Measurements from ENCODE around the gene ARRB1. TPM values are rescaled to one million over a fixed set of nuclear protein-coding genes. Genes with fewer than 3 reads are reported as not detected.
A peak's percentile ranks its signal among the peaks of the same experiment; 100 is the strongest.

The ARRB1 gene
- total RNA-seq, 6 experiments from 2014 or later: 10.8 to 14.4 (median 11.2) TPM

DNA sequence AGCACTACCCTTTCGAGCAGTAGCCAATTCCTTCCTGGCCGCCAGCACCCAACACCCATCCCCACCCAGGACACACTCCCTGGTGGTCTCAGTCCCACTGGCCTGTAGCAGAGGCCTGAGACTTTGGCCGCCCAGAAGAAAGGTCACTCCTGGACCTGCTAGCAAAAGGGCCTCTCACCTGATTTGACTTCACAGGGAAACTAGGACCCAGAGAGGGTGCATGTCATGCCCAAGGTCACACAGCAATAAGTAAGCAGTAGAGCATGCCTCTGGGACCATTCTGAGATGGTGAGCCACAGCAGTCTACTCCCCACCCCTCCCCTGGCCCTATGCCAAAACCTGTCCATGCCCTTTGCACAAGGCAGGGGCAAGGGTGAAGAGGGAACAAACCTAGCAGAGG is 7.3 kb downstream of the ARRB1 start:
- DNase-seq: no peak
- Mint-ChIP-seq H3K4me3 (no peak overlapping the region), H3K9me3 (no peaks in the 10 kb centered on the region), H3K36me3 (ENCODE audit: low read depth) (no peaks in the 10 kb centered on the region), H3K27ac (no peak overlapping the region), H3K4me1 (ENCODE audit: low read depth) (peaks cover 82% of the 10 kb centered on the region), H3K27me3 (ENCODE audit: insufficient read depth) (no peaks in the 10 kb centered on the region; the same call in 1 of the 2 replicates)
- TF ChIP-seq, protein P1, sequence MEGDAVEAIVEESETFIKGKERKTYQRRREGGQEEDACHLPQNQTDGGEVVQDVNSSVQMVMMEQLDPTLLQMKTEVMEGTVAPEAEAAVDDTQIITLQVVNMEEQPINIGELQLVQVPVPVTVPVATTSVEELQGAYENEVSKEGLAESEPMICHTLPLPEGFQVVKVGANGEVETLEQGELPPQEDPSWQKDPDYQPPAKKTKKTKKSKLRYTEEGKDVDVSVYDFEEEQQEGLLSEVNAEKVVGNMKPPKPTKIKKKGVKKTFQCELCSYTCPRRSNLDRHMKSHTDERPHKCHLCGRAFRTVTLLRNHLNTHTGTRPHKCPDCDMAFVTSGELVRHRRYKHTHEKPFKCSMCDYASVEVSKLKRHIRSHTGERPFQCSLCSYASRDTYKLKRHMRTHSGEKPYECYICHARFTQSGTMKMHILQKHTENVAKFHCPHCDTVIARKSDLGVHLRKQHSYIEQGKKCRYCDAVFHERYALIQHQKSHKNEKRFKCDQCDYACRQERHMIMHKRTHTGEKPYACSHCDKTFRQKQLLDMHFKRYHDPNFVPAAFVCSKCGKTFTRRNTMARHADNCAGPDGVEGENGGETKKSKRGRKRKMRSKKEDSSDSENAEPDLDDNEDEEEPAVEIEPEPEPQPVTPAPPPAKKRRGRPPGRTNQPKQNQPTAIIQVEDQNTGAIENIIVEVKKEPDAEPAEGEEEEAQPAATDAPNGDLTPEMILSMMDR (IDR thresholded peaks at IDR 0.05): no peak

DNA sequence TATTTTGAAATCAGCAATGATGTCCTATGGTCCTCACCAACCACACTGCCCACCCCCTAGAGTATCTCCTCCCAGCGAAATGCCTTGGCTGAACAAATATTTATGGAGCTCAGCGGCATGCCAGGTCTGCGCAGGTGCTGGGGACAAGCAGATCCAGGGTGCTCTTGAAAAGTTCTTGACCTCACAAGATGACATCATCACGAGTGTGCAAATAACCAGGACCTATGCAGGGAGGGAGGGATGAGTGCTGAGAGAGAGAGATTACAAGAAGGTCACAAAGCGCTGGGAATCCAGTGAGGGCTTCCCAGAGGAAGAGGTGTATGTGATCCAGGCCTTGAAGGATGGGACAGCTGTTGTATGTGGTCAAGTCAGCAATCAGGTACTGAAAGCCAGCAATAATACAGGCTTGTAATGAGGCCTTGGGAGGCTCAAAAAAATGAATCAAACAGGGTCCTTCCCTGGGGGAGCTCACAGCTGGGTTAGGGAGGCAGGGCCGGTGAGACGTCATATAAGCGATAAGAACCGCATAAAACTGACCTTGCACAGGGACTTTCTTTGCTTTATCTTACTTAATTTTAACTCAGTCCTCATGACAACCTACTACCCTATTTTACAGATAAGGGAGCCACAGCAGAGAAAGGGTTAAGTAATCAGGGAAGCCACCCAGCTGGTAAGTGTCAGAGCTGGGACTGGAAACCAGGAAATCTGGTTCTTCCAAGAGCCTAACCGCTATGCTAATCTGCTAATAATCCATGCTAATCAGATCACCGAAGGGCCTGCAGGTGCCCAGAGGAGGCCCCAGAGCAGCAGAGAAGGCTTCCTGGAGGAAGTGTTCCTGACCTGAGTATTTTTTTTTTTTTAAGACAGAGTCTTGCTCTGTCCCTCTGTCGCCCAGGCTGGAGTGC is 8.2 kb downstream of the ARRB1 start:
- H3K27me3 Mint-ChIP-seq (ENCODE audit: insufficient read depth): no peaks in the 10 kb centered on the region; the same call in 1 of the 2 replicates
- H3K27ac Mint-ChIP-seq: no peak overlapping the region
- no peaks in the 10 kb centered on the region for H3K9me3 Mint-ChIP-seq
- peaks cover 82% of the 10 kb centered on the region for H3K4me1 Mint-ChIP-seq (ENCODE audit: low read depth)
- TF ChIP-seq, protein P1 (IDR thresholded peaks at IDR 0.05): no peak
- no peak for DNase-seq
- H3K36me3 Mint-ChIP-seq (ENCODE audit: low read depth): no peaks in the 10 kb centered on the region
- no peak overlapping the region for H3K4me3 Mint-ChIP-seq

DNA sequence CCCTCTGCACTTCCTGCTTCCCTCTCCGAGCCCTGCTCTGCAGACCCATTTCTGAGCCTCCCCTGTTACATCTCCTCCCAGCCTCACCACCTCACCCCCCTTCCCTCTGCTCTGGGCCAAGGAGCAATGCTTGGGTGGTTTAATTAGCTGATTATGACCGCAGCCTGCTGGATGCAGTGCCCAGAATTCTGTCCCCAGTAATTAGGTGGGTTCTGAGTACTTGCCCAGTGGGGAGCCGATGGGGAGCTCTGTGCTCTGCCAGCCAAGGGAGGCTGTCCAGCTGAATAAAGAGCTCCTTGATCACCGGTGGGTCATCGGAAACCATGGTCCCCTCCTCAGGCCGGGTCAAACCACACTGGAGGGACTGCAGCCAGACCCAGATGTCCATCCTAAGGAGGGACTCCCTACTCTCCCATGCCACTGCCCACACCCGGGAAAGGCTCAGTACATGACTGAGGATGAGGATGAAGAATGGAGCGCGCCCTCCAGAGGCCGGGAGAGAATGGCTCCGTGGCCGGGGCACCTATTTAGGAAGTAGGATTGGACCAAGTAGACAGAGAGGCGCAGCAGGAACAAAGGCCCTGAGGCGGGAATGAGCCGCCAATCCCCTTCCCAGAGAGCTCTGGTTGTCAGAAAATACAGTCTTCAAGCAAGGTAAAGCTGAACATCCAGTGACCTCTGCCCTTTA is 9.1 kb downstream of the ARRB1 start:
- peaks cover 82% of the 10 kb centered on the region for H3K4me1 Mint-ChIP-seq (ENCODE audit: low read depth)
- H3K9me3 Mint-ChIP-seq: no peaks in the 10 kb centered on the region
- H3K27me3 Mint-ChIP-seq (ENCODE audit: insufficient read depth): no peaks in the 10 kb centered on the region
- no peak overlapping the region for H3K4me3 Mint-ChIP-seq
- no peaks in the 10 kb centered on the region for H3K36me3 Mint-ChIP-seq (ENCODE audit: low read depth)
- TF ChIP-seq, protein P1 (IDR thresholded peaks at IDR 0.05): no peak
- DNase-seq: no peak
- H3K27ac Mint-ChIP-seq: no peak overlapping the region; the same call in 1 of the 2 replicates

DNA sequence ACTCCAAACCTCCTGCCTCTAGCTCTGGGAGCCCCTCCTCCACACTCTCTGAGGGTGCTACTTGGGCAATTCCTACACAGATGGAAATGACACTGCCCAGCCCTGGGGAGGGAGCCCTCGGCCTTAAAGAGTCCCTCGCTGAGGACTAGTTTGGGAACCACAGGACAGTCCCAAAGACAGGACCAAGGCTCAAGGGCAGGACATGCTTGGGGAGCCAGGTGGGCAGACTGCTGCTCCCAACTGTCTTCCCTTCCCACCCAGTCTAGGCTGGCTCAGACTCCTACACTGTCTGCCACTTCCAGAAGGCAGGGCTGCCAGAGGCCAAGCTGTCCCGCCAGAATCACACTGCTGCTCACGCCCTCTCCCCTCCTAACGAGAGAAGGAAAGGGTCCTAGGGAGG is 9.8 kb downstream of the ARRB1 start:
- H3K9me3 Mint-ChIP-seq: no peaks in the 10 kb centered on the region
- TF ChIP-seq, protein P1 (IDR thresholded peaks at IDR 0.05): no peak
- H3K27ac Mint-ChIP-seq: no peak overlapping the region
- H3K36me3 Mint-ChIP-seq (ENCODE audit: low read depth): no peaks in the 10 kb centered on the region
- H3K4me3 Mint-ChIP-seq: no peak overlapping the region
- H3K4me1 Mint-ChIP-seq (ENCODE audit: low read depth): peaks cover 82% of the 10 kb centered on the region
- H3K27me3 Mint-ChIP-seq (ENCODE audit: insufficient read depth): no peaks in the 10 kb centered on the region
- DNase-seq: no peak

DNA sequence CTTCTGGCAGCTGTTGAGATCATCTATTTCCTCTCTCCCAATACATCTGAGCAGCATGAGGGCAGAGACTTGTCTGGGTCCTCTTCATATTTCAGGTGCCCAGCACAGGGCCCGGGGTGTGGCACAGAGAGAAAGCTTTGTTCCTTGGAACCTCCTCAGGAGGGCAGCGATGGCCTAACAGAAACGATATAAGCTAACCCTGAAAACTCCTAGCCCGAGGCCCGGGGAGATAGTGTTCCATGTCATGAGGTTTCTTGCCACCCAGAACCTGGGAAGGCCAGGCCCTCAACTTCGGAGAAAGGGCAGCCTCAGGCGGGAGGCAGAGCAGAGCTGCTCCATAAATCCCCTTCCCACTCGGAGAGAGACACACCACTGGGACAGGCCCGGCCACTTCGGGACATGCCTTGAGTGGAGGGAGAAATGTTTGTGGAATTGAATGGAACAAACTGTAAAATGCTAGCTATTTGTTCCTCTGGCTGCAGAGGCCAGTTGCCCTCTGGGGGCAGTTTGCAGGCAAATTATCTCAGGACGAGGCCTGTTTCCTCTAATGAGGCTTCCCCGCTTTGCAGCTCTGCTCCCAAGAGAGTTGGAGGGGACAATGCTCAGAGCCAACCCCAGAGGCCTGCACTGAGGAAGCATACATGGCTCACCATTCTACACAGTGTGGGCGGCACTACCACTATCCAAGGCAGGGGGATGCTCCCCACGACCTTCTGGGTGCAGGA is 11.6 kb downstream of the ARRB1 start:
- Mint-ChIP-seq H3K9me3 (no peaks in the 10 kb centered on the region), H3K27ac (peak overlapping the region; percentile 74), H3K4me1 (ENCODE audit: low read depth) (peaks cover 76% of the 10 kb centered on the region), H3K4me3 (peak overlapping the region; percentile 55), H3K36me3 (ENCODE audit: low read depth) (no peaks in the 10 kb centered on the region), H3K27me3 (ENCODE audit: insufficient read depth) (no peaks in the 10 kb centered on the region)
- TF ChIP-seq, protein P1 (IDR thresholded peaks at IDR 0.05): no peak
- no peak for DNase-seq

Measured in HFFc6 (cell line).